GM19467 (cell line): Measurements from ENCODE around the gene ARHGEF10L.

Experiments used
- ATAC-seq: cut with Tn5 transposase; IDR thresholded peaks from one replicate; pipeline ENCODE4 v1.9.1; 2021; ENCODE audit warnings: mild to moderate bottlenecking, moderate library complexity; ENCODE audit not compliant: unreplicated experiment

ARHGEF10L gene

GRCh38 chr1:17586172-17586964 lies 46.9 kb downstream of the ARHGEF10L start:
- ATAC-seq, result no peak

GRCh38 chr1:17587693-17588047 lies 48.2 kb downstream of the ARHGEF10L start:
- no peak for ATAC-seq

- ATAC-seq, result no peak
Observed at GRCh38 chr1:17588048-17588871, 48.8 kb downstream of the ARHGEF10L start.

- ATAC-seq, result no peak
Observed at GRCh38 chr1:17591814-17592430, 52.4 kb downstream of the ARHGEF10L start.

- ATAC-seq, result no peak
Observed at GRCh38 chr1:17594026-17594425, 54.5 kb downstream of the ARHGEF10L start.

- no peak for ATAC-seq
Observed at GRCh38 chr1:17594690-17595601, 55.4 kb downstream of the ARHGEF10L start.

GRCh38 chr1:17595602-17595925 lies 56.1 kb downstream of the ARHGEF10L start:
- ATAC-seq, result no peak

GRCh38 chr1:17596186-17596585 lies 56.7 kb downstream of the ARHGEF10L start:
- no peak for ATAC-seq

GRCh38 chr1:17596651-17597509 lies 57.4 kb downstream of the ARHGEF10L start:
- ATAC-seq, result no peak

- no peak for ATAC-seq
Observed at GRCh38 chr1:17597651-17598050, 58.2 kb downstream of the ARHGEF10L start.

GRCh38 chr1:17598251-17598650 lies 58.8 kb downstream of the ARHGEF10L start:
- no peak for ATAC-seq

GRCh38 chr1:17599291-17599953 lies 59.9 kb downstream of the ARHGEF10L start:
- no peak for ATAC-seq

GRCh38 chr1:17599954-17600300 lies 60.4 kb downstream of the ARHGEF10L start:
- no peak for ATAC-seq

GRCh38 chr1:17600321-17600720 lies 60.8 kb downstream of the ARHGEF10L start:
- no peak for ATAC-seq

- no peak for ATAC-seq
Observed at GRCh38 chr1:17601643-17602382, 62.3 kb downstream of the ARHGEF10L start.

- ATAC-seq, result no peak
Observed at GRCh38 chr1:17603091-17603841, 63.8 kb downstream of the ARHGEF10L start.

- ATAC-seq, result no peak
Observed at GRCh38 chr1:17605582-17606344, 66.3 kb downstream of the ARHGEF10L start.
